HL-60/S4 treated with retinoic acid at 250 ng/mL for 4 days and 3 days (cell line): ENCODE results near the gene GNAZ.
"Not testable (repeated sequence)": the region's sequence is repeated elsewhere in the genome, so short reads cannot be mapped to it uniquely, and the experiment has no call there.

Experiments
- in situ Hi-C: fragments of 300-500 bp; cut with MboI; formaldehyde crosslinking; loops from 2 replicates; pipeline ENCODE4 v1.7.0; 2022; ENCODE audit warnings: low sequenced_read_pairs

Gene GNAZ

DNA sequence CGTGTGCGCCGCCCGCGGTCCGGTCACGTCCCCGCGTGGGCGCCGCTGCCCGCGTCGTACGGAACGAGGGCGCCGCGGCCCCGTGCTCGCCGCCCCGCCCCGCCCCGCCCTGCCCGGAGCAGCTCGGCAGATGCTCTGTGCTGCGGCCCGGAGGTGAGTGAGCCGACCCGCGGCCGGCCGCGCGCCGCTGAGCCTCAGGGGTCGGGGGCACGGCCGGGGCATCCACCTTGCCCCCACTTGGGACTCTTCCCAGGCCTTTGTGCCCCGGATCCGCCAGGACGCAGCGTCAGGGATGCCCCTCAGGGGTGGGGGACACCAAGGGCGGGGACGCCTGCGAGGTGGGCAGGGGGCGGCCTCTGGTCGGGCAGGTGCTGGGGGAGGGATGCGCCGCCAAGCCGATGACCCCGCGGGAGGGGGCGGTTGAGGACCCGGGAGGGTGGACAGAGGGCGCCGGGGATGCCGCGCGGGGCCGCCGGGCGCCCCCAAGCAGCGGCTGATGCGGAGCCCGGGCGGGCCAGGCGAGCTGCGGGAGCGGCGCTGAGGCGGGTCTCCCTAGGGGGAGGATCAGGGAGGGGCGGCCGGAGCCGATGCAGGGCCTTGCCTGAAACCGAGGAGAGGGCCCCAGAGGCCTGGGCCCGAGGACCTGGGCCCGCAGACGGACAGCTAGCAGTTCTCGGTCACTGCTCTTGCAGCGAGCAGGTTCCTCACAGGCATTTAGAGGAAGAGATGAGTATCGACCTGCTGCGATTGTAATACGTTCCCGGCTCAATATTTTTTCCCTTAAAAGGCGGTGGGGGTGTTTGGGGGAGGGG, at the start of gene GNAZ:
Gene GNAZ, plus strand, starts transcription at position 102 of the 812 bp plus-strand sequence. CDS start 25,177 bp downstream, outside the sequence.
- in situ Hi-C loops, result no loop called here

DNA sequence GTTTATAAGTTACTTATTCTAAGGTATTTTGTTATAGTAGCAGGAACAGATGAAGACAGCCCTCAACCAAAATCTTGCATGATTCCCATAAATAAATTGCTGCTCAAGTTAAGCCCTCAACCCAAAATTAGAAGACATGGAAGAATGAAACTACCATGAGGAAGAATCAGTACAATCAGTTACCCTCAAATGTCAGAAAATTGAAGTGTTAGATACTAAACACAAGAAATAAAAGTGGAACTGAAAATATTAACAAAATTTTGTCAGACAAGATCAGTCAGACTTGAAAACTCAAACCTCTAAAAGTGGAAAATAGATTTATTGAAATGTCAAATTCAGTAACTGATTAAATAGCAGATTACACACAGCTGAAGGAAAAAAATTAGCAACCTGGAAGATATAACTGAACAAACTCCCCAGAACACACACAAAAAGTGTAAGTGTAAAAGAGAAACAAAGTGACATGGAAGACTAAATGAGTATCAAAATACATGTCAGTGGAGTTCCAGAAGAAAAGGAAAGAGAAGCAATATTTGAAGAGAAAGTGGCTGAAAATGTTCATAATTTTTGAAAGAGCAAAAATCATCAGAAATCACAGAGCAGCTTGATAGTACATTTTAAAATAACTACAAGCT, 49.5 kb upstream of the GNAZ start:
- in situ Hi-C loops, result no loop called here

DNA sequence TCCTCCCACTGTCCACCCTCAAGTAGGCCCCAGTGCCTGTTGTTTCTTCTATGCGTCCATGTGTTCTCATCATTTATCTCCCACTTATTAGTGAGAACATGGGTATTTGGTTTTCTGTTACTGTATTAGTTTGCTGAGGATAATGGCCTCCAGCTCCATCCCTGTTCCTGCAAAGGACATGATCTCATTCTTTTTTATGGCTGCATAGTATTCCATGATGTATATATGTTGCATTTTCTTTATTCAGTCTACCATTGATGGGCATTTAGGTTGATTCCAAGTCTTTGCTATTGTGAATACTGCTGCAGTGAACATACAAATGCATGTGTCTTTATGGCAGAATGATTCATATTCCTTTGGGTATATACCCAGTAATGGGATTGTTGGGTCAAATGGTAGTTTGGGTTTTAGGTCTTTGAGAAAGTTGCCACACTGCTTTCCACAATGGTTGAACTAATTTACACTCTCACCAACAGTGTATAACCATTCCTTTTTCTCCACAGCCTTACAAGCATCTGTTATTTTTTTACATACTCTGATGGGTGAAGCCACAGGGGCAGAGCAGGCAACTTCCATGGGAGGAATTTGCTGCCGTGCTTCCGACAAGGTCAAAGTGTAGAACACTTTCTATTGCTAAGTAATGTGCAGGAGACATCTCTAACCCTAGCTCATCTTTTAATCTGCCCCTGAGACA, 48.5 kb upstream of the GNAZ start:
- in situ Hi-C loops, result not testable (repeated sequence)

DNA sequence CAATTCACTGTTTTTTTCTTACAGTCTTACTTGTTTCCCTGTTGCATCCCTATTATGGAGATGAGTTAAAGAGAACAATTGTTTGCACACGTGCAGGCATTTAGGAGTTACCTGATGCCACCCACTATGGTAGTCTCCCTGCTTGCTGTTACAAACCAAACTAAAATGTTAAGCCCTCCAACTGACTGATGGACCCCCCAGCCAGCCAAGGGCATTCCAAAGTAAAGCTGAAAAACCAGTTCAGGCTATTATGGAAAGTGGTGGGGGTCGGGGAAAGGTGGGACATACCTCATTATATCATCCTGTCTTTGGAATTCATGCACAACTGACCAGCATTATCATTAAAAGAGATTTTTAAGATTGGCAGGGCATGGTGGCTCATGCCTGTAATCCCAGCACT, 47.0 kb upstream of the GNAZ start:
- in situ Hi-C loops, result no loop called here

DNA sequence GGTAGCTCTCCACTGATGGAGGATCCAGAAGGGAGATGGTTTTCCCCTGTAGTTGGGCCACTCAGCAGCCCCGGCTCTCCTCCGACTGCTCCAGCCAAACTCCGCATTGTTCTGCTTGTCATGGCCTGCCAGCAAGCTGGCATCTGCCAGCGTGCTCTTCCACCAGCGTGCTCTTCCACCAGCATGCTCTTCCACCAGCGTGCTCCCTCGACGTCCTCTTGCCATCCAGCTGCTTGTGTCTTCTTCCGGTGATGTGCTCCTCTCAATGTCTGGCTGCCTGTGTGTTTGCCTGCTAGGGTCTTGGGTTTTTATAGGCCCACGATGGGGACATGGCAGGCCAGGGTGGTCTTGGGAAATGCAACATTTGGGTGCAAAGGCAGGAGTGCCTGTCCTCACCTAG, 43.5 kb upstream of the GNAZ start:
- in situ Hi-C loops, result no loop called here

DNA sequence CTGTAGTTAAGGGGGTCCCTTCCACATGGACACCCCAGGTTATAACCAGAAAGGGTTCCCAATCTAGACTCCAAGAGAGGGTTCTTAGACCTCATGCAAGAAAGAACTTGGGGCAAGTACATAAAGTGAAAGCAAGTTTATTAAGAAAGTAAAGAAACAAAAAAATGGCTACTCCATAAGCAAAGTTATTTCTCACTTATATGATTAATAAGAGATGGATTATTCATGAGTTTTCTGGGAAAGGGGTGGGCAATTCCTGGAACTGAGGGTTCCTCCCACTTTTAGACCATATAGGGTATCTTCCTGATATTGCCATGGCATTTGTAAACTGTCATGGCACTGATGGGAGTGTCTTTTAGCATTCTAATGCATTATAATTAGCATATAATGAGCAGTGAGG, 42.5 kb upstream of the GNAZ start:
- in situ Hi-C loops, result not testable (repeated sequence)

DNA sequence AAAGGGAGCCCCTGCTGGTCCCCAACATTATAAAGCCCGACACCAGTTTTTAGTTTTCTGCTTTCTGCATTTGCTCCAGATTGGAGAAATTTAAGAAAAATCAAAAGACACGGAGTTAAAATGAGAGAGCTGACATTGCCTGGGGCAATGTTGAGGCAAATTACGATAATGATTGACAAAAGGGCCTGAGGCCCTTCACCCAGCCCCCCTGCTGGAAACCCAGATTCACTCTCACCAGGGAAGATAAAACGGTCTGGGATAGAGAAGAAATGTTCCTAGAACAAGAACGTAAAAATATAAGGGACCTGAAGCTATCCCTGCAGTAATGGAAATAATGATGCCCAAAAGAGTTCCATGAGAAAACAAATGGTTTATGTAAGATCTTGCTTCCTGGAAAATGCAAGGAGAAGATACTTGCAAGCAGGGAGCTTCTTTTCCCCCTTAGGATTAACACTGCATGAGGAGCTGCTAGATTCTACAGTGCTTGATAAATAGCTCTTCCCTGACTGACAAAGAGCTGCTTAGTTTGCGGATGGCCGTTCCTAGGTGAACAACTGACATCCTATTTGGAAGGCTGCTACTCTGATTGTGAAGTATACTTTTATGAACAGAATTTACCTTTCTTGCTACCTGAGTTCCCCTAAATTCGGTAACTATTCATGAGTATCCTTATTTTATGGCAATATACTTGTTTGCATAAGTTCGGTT, 40.6 kb upstream of the GNAZ start:
- in situ Hi-C loops, result no loop called here

DNA sequence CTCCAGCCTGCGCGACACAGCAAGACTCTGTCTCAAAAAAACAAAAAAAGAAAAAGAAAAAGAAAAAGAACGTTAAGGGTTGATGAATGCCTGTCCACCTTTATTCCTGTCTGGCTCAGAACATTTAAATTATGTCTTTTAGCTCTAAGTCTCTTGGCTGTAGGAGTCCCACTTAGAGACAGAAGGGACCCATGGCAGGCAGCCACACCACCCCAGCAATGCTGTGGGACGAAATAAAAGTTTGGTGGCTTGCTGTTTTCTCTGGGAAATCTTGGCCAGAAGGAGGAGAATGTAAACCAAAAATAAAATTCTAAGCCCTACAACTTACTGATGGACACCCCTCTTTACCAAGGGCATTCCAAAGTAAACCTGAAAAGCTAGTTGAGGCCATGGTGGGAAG, 38.9 kb upstream of the GNAZ start:
- in situ Hi-C loops, result no loop called here

DNA sequence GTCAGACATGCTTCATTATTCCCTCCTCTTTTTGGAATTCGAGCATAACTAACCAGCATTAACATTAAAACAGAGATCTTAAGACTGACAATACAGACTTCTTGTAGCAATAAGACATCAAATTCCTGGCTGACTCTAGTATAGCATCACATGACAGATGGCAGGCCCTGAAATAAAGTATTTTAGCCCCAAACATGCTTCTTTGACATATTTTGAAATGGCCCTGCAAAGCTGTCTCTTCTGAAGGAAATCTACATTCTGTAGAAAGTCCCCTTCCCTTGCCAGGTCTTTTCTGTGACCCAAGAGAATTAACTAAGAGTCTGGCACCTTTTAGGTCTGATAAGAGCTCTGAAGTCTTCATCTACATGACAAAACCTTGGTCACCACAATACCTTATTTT, 38.5 kb upstream of the GNAZ start:
- in situ Hi-C loops, result no loop called here

DNA sequence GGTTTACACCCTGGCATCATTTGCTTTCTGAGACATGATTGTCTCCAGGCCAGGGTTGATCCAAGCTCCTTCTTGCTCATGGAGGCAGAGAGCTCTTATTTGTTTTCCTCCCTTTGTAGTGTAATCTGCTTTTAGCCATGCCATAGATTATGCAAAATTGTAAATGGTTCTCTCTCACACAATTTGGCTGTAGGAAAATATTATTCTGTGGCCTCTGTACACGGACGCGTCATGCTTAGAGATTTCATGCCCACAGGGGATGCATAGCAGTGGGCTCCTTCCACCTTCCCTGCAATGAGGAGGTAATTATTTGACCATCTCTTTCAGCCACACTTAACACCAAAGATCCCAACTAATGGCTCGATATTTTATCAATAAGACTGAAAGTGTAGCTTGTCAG, 37.7 kb upstream of the GNAZ start:
- in situ Hi-C loops, result no loop called here

DNA sequence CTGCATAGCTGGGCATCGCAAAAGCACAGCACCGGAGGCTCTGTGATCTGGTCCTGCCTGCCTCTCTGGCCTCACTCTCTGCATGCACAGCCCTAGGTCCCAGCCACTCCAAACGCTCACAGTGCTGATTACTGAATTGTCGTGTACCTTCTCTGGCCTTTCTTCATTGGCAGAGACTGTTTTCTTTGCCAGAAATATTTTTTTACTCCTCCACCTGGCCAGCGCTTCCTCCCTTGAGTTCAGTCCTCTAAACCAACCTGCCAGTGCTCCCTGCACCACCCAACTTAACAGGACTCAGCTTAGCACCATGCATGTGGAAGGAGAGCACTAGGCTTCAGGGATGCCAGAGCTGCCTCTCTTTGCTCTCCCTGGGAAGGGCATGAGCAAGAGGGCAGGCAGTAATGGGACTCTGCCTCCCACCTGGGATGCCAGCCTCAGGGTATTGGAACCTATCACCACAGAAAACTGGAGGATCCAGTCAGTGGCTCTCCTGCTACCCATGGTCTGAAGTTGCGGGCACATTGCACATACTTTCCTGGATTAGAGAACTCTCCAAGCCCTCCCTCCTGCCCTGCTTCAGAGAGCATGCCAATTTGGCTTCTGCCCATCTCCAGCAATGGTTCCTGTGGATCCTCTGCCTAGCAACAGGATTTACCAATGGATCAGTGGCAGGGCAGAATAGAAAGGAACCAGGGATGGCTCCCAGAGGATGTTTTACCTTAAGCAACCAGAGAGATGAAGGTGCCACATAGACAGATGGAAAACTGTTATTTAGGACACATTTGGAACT, 37.0 kb upstream of the GNAZ start:
- in situ Hi-C loops, result no loop called here

DNA sequence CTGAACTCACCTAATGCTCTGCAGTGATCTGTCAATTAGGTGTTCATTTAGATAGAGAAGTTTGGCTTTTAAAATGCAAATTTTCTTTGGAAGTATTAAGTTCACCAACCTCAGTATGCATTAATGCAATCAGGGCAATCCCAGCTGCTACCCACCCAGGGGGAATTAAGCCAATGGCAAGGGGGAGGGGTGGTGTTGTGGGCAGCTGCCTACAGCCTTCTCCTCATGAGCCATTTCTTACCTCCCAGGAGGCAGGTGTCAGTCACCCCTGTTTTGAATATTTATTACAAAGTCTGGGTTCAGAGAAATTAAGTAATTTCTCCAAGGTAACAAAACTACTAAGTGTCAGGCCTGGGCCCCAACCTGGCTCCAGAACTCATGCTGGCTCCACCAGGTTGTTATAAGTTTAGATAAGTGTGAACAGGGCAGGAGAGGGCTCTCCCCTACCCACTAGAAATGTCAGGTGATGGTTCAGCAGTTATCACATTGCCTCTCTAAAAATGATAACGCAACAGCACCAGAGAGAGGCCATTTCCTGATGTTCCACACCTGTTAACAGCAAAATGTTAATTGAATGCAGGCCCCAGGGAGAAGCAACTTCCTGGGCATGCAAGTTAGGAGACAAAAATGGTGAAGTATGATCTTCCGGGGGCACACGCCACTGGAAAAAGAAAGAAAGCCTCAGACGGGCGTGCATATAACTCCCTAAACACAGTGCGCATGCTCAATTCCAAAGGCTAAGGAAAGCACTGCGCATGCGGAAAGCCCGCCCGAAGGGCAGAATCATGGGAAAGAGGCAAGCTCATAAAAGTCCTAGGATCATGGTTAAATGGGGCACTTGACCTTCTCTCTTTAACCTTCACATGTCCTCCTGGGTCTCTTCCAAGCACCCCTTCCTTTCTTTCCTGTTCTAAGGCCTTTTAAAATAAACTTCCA, 35.4 kb upstream of the GNAZ start:
- in situ Hi-C loops, result no loop called here

DNA sequence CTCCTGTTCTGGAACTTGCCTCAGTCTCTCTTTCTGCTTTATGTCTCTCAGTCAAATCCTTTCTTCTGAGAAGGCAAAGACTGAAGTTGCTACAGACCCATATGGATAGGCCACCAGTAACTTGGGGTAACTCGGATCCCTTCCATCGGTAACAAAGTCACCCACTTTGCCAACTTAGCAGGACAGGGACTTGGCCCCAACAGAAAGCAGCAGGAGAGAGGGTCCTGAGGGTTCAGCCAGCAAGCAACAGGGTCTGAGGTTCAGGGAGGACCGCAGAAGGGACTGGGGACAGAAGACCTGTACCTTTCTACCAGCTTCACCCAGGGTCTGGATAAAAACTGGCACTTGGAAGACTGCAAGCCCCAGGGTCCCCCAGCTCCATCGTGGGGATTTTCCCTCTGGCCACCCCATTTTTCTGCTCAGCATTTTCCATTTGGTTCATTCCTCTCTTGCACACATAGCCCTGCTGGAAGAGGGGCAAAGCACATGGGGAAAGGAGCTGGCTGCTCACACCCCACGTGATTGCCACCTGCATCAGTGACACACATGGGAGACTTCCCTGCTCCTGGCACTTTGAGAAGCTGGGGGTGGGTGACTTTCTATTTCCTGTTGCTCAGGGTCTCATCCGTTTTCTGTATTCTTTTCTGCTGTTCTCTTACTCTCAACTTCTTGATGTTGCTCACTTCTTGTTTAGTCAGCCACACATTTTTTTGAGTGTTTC, 34.6 kb upstream of the GNAZ start:
- in situ Hi-C loops, result no loop called here

DNA sequence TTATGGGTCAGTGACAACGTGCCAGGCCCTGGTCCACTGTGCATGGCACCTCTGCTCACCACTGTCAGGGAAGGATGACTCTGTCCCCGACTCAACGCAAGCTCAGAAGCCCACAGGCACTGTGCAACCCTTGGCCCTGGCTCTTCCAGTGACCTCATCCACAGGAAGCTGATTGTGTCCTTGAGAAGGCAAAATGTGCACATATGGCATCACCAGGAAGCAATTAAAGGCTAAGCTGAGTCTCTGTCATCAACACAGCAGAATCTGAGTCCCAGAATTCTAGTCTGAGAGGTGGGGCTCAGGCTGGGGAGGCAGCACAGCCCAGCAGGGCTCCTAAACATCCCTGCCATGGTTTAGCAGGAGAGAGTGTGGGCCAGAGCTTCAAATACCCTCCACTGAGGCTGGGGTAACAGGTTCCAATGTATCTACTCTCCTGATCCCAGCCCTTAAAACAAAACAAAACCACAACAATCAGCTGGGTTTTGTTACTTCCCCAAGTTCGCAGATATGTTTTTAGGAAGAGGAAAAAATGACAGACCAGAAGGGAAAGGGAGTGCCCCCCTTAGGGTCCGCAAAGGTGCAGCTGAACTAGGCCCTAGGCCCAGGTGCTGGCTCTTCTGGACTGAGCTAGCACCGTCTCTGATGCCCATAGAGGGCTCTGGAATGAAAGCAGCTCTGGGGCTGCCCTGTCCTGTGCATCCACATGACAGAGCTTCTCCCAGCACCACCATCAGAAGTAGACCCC, 33.5 kb upstream of the GNAZ start:
- in situ Hi-C loops, result no loop called here

DNA sequence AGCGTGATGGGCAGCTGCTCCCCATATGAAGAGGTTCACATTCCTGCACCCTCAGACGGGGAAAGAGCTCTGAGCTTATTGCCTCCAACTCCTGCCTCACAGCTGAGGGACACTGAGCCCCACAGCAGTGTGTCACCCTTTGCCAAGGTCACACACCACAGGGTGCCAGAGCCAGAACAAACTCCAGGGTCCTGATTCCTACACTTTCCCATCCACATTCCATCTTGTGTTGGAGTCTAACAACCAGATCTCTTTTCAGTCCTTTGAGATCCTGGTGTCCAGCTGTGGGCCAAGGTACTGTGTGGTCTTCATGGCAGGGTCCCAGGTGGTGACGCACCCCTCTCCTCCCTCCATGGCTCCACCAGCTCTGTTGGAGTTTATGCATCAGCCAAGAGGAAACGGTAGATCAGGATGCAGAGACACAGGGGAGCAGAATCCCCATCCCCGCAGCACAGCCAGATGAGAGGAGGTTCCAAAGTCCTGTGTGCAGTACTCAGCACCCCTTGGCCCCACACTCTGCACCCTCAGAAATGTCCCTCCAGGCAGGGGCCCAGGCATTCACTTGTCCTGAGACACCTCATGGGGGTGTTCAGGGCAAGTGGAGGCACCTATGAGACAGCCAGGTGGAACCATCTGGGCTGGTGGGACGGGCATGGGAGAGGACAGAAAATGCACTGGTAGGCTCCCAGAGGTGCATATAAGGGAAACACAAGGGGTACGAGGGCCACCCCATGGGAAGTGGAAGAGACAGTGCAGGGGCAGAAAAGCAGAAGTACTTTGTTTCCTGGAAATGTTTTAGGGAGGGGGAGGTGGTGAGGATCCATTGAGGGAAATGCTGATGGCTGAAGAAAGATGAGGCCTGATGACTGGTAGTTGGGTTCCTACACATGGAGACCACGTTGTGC, 32.6 kb upstream of the GNAZ start:
- in situ Hi-C loops, result no loop called here

DNA sequence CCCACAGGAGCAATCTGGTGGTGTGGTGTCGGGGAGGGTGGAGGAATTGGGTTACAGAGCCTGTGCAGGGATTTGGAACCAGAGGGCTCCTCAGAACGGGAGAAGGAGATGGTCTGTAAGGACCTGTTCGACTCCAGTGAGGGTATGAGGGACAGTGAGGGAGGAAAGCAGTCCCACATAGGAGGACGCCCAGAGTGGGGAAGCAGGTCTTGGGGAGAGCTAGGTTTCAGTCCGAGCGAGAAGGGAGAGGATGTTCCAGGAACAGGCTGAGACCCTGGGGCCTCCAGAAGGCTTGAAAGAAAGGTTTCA, 32.0 kb upstream of the GNAZ start:
- in situ Hi-C loops, result no loop called here

DNA sequence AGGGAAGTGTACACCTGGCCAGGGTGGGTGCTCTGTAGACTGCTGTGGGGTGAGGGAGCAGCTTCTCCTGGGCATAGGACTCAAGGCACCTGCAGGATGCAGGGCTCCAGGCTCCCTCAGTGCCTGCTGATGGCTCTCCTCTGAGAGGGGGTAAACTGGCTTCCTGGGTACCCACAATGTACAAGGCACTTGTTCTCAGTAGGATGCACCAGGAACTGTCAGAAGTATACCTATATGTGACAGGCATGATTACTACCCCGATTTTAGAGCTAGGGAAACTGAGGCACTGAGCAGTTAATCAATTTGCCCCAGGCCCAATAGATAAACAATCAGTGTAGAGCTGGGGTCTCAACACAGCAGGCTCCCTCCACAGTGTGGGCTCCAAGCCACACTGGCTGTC, 31.4 kb upstream of the GNAZ start:
- in situ Hi-C loops, result no loop called here
